CD4-positive, alpha-beta T cell treated with Interleukin-2 at 100 ng/mL for 4 hours (primary cell): ENCODE data around the gene CRTAC1.
"Not testable (repeated sequence)": the region's sequence is repeated elsewhere in the genome, so short reads cannot be mapped to it uniquely, and the experiment has no call there.

Source experiments
- DNase-seq: peaks from one replicate; pipeline ENCODE4 v3.0.0-alpha.2; 2020; ENCODE audit warnings: low spot score

Gene CRTAC1

DNA sequence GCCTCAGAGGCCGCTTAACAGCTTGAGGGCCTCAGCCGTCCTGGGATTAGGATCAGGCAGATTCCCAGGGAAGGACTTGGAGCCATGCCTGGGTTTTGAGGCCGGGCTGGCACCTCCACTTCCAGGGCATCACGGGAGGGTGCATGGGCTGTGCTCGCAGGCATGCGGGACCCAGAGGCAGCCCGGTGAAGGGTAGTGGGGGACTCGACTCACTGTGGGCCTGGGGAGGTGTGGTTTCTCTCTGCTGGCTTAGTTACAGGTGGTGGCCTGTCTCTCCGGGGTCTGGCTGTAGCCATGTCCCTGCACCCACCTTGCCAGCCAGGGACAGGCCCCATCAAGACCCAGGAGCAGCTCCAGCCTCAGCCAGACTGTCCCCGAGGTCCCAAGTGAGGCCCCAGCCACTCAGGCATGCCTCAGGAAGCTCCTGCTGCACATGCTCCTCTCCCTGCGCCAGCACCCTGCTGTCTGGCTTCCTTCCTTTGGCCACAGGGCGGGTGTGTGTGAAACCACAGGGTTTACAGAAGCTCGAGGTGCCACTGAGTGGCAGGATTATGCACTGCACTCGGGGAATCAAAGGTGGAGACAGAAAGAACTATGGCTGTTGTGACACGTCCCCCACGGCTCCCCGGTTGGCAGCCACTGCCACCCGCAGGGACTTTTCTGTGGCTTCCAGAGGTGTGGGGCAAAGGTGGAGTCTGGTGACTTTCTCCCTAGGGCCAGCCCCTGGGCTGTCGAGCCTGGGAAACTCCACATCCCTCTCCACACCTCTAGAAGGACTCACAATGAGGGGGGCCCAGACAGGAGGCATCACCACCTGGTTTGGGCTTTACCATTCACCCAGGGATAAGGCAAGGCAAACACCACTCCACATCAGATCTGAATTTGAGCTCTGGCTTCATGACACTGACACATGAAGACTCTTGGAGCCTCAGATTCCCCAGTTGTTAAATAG, 161.1 kb downstream of the CRTAC1 start:
- DNase-seq, result peak; percentile 86

DNA sequence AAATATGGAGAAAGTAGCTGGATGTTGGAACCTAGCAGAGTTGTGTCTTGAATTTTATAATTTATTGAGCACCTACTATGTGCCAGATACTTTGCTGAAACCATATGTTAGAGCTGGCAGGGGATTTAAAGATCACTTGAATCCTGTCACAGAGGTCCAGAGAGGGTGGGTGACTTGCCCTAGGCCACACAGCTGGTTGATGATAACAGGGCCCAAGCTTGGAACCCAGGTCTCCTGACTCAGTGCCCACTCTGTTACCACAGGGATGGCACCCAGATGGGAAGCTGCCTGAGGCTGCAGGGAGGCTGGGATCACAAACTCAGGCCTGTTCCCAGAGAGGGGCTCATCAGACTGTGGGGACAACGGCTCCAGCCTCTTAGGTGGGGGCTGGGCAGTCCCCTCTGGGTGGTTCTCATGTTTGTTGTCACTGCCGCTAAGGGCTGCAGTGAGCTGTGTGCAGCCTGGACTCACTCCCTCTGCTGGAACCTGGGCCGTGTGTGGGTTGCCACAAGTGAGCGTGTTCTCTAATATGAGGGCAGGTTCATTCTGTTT, 162.2 kb downstream of the CRTAC1 start:
- no peak for DNase-seq

DNA sequence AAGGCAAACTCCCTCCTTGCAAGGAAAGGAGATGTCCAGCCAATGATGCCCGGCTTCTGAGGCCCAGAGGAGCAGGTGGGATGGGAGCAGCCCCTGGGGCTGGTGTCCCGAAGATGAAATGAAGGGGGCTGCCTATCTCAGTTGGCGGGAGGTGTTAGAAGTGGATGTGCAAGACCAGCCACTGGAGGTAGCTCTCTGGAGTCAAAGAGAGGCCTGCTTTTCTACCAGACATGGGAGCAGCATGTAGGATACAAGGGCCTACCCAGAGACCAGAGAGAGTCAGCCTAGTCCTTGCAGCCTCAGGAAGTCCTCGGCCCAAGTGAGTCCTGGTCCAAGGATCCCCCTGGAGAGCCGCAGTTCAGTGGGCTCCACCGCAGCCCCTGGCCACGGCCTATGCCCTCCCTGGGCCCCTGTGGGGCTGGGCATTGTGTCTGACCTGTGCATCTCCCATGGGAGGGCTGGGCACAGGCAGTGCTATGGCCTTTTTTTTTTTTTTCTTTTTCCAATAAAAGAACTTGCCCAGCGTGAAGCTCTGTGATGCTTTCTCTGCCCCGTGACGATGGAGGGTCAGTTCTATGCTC, 163.1 kb downstream of the CRTAC1 start:
- DNase-seq, result no peak

- DNase-seq, result no peak
Observed at GRCh38 chr10:97866524-97867219, 163.7 kb downstream of the CRTAC1 start.

- no peak for DNase-seq
Observed at GRCh38 chr10:97865488-97865887, 164.9 kb downstream of the CRTAC1 start.

- DNase-seq, result no peak
Observed at GRCh38 chr10:97863808-97864207, 166.6 kb downstream of the CRTAC1 start.

GRCh38 chr10:97861924-97862323, 168.5 kb downstream of the CRTAC1 start:
- no peak for DNase-seq

DNA sequence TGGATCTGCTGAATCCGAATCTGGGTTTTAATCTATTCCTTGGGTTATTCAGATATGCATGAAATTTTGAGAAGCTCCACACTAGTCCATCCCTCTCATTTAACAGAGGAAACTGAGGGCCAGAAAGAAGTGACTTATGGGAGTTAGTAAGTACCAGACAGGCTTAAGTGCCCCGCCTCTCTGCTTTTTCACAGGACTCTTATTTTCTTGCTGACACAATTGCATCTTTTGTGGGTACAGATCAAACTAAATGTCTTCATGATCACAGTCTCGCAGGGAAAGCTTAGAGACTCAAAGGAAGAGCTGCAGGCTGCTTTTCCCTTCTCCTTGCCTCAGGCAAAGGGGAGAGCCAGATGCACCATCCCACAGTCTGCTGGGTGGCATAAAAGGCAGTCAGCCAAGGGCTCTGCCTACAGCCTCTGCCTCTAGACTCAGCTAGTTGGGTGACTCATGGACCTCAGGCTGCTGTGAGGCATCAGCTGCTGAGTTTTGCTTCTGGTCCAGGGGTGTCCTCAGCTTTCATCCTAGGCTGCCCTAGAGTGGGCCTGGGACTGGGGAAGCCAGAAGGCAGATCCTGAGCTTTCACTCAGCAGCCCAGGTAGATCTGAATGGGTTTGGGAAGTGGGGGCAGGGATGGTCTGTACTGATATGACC, 169.2 kb downstream of the CRTAC1 start:
- DNase-seq, result no peak

DNA sequence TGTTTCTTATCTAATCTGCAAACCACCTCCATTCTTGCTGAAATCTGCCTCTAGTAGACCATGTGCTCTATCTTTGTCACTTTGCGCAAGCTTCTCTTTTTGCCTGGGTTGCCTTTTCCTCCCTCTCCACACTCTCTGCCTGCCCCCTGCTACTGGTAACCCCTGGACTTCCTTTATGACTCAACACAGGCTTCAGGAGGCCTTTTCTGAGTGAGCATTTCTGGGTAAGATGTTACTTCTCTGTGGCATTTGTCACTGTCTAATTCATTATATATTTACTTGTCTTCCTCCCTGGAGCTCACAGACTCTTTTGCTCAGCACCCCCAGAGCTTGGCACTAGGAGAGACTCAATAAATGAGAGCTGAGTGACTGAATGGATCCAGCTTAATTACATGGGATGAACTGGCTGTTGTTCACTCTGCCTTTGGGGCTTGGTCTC, 172.4 kb downstream of the CRTAC1 start:
- DNase-seq, result peak; percentile 14

GRCh38 chr10:97854743-97855142, 175.7 kb downstream of the CRTAC1 start:
- no peak for DNase-seq

DNA sequence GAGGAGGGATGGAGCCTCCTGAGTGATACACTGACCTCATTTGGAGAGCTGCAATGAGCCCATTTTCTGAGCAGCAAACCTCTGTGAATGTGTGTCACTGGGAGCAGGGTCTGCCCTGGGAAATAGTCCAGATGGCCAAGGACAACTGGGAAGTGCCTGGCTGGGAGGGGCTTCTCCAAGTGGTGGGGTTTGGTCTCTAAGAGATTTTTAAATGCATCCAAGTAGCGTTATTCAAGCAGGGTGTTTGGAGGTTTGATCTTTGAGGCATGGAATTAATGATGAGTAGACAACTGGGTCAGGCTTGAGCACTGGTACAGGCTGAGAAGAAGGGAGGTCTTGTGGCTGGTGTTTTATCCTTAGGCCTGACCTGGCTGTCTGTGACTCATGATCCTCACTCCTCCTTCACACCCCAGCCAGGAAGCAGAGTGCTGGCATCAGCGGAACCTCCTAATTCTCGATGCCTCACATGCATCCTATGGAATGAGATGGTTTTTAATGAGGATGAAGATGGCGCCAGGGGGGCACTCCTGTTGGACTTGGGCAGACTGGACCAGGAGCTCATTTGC, 177.5 kb downstream of the CRTAC1 start:
- no peak for DNase-seq

DNA sequence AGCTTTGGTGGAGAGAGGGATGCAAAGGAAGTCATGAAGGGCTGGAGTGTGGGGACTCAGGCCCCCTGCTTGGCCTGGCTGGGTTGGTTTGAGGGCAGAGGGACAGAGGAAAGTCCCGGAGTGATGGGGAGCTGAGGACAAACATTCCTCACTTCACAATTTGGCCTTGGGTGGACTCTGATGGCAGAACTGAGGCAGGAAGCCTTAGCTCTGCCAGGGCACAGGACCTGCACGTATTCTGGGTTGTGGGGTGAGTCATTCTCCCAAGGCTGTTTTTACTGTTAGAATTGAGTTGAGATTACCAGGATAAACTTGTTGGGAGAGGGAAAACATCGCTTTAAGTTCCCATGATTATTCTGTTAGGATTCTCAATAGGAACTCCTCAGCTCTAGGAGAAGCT, 178.1 kb downstream of the CRTAC1 start:
- no peak for DNase-seq

DNA sequence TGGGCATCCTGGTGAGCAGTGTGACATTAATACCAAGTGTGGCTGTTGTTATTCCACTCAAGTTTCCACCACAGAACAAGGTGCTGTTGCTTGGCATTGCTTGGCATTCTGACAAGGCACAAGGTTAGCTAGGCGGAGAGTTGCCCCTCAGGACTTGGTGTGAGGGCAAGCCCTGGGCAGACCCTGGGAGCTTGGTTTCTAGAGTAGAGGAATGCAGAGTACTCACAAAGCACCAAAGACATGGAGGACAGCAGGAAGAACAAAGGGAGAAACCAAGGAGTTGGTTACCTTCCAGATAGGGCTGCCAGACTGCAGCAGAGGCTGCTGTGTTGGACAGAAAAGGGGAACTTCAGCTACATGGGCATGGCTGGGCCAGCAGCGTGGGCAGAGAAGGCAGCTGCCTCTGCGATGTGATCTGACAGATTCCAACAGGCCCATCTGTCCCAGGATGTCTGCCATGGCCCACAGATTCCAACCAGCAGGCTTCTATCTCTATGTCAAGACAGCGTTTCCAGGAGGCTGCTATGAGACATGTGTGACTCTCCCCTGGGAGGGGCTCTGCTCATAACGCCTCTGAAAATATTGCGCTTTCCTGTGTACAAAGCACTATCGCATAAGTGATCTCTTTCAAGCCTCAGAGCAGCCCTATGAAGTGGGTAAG, 178.9 kb downstream of the CRTAC1 start:
- peak; percentile 56 for DNase-seq

DNA sequence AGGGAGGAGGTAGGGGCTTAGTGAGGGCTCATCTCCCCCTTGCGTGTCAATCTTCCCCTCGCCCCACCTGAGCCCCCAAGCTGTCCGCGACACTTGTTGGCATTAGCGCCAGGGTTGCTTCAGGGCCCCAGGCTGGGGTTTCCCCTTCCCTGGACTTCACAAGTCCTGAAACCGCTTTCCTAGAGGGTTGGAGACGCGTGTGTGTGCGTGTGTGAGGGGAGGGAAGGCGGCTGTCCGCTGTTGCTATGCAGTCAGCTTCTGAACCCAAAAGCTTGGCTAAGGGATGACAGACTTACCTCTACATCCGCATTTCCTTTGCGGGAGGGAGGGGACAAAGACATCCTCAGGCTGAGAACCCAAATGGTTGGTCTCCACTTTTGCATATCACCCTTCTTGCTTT, 180.0 kb downstream of the CRTAC1 start:
- no peak for DNase-seq

DNA sequence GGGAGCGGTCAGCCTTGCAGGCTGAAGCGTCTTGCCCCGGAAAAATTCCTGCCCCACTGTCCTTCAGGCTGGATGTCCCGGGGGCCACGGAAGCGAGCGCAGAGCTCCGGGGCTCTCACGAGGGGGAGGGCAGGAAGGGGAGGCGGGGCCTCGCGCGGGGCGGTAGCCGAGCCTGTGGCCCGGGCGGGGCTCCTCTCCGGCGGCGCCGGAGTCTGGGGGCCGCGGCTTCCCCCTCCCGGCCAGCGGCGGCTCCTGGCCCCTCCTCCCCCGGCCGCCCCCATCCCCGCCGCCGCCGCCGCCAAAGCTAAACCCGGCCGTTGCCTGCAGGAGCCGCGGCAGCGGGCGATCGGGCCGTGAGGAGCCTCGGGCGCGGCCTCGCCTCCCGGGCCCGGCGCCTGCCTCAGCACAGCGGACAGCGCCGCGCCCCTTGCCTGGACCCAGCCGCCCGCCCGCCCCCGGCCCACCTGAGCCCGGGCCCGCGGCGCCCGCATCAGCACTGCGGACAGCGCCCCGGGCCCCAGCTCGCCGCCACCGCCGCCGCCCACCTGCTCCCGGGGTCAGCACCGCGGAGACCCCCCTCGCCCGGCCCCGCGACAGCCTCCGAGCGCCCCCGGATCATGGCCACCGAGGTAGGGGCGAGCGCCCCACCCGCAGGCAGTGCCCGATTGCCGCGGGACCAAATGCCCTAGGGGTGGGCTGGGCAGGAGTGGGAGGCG, 180.6 kb downstream of the CRTAC1 start, which contains the start of gene GOLGA7B:
GOLGA7B (plus strand) TSS at position 157 of the 716 bp plus-strand sequence; CDS start at position 618, 461 bp downstream.
- peak; percentile 50 for DNase-seq

DNA sequence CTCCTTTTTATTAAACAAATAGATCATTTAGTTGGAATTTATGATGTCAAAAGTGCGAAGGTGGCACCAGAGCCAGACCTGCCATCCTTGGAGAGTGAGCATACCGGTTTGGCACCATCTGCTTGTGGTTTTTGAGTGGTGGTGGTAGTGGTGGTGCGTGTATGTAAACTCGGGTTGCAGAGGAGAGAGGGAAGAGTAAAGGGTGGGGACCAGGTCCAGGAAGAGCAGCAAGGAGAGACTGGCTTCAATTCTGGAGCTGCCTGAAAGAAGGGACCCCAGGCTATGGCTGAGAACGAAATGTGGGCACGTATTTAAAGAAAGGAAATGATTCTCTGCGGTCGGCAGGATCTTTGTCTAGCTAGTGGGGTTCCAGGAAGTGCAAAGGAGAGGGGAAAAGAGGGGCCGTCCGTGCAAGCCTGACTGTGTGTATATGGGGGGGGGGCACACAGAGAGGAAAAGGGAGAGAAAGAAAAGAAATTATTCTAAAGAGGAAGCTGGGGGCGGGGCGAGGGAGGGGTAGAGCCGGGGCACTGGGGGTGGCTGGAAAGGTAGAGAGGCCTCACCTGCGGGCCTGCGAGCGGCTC, 181.2 kb downstream of the CRTAC1 start:
- DNase-seq, result peak; percentile 24

DNA sequence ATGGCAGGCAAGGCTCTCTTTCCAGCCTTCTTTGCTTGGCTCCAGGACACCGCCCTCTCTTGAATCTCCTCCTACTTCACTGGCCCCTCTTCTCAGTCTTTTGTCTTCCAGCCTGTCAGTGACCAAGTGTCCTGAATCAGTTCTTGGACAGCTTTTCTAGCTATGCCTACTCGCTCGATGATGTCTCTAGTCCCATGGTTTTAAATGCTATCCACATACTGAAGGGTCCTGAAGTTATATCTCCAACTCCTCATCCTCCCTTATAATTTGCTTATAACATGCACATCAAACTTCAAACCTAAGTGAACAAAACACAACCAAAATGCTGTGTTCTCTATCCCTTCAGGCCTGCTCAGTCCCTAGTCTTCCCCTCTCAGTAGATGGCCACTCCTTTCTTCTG, 185.7 kb downstream of the CRTAC1 start:
- no peak for DNase-seq

- not testable (repeated sequence) for DNase-seq
Observed at GRCh38 chr10:97843972-97844371, 186.4 kb downstream of the CRTAC1 start.

DNA sequence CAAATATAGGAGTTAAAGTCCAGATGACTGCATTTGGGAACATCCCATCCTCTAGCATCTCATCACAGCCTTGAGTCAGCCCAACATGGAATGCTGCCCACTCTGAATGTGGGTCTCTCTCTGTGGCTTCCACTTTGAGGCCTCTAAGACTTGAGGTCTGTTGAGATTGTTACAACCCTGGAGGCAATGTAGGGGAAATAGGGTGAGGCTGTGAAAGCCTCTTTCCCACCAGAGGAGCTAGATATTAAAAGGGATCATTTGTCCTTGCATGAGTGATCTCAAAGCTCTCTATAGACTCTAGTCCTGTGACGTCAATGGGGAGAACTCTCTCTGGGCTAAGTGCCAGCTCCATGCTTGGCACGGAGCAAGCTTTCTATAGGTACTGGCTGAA, 187.1 kb downstream of the CRTAC1 start:
- DNase-seq, result no peak
